Suprapubic skin (tissue), 4 donors: ENCODE data around the gene PPP1R1C. TPM values are rescaled to one million over a fixed set of nuclear protein-coding genes. Genes with fewer than 3 reads are reported as not detected.

Source experiments
- DNase-seq, 2 donors: peaks; one replicate each; pipeline ENCODE4 v3.0.0-alpha.2; 2019; ENCODE audit warnings: low spot score in 2 of 2
- H3K27ac ChIP-seq: fragments of 200-600 bp; sonication (generic); one replicate; pipeline ENCODE4 v1.5.1; 2019
- H3K27me3 ChIP-seq: fragments of 200-600 bp; sonication (generic); one replicate; pipeline ENCODE4 v1.5.1; 2019
- H3K36me3 ChIP-seq: fragments of 200-600 bp; sonication (generic); one replicate; pipeline ENCODE4 v1.5.1; 2019
- H3K4me1 ChIP-seq: fragments of 200-600 bp; sonication (generic); one replicate; pipeline ENCODE4 v1.5.1; 2019
- H3K4me3 ChIP-seq: fragments of 200-600 bp; sonication (generic); one replicate; pipeline ENCODE4 v1.5.1; 2019; ENCODE audit warnings: mild to moderate bottlenecking
- H3K9me3 ChIP-seq: fragments of 200-600 bp; sonication (generic); one replicate; pipeline ENCODE4 v1.5.1; 2019
- EP300 ChIP-seq: sonication (generic); formaldehyde crosslinking; IDR thresholded peaks from one replicate; pipeline ENCODE4 v1.6.1; 2017; ENCODE audit warnings: antibody characterized with exemption
- POLR2A ChIP-seq, 2 donors: fragments of 450-650 bp; IDR thresholded peaks; one replicate each; pipeline ENCODE4 v1.6.1; 2017; ENCODE audit warnings: antibody characterized with exemption in 2 of 2, mild to moderate bottlenecking in 2 of 2, moderate library complexity in 2 of 2
- POLR2AphosphoS5 ChIP-seq, 3 donors: sonication (generic); formaldehyde crosslinking; IDR thresholded peaks; one replicate each; pipeline ENCODE4 v1.6.1; 2017; ENCODE audit warnings: antibody characterized with exemption in 3 of 3
- WGBS: methylation state at CpG from one replicate; pipeline ENCODE4 v1.1.5; 2018; 5-methylcytosine and 5-hydroxymethylcytosine counted together
- total RNA-seq, 4 donors: library from RNA; depleted of rRNA; stranded (reverse); fragments of >200 nt; gene quantifications; one replicate each; pipeline ENCODE4 v1.1.0, GENCODE V29; 2016
- TF ChIP-seq, protein P1 (sequence below), 2 donors: fragments of 200-600 bp in 1 of 2; fragments of 450-650 bp in 1 of 2; sonication (generic) in 1 of 2; IDR thresholded peaks; one replicate each; pipeline ENCODE4 v1.5.1; 2016 to 2019; ENCODE audit warnings: antibody characterized with exemption in 2 of 2, mild to moderate bottlenecking in 1 of 2, moderate library complexity in 1 of 2

Gene PPP1R1C
- total RNA-seq, 4 donors from 2014 or later = 2.0 to 5.8 TPM; not detected in 2

DNA sequence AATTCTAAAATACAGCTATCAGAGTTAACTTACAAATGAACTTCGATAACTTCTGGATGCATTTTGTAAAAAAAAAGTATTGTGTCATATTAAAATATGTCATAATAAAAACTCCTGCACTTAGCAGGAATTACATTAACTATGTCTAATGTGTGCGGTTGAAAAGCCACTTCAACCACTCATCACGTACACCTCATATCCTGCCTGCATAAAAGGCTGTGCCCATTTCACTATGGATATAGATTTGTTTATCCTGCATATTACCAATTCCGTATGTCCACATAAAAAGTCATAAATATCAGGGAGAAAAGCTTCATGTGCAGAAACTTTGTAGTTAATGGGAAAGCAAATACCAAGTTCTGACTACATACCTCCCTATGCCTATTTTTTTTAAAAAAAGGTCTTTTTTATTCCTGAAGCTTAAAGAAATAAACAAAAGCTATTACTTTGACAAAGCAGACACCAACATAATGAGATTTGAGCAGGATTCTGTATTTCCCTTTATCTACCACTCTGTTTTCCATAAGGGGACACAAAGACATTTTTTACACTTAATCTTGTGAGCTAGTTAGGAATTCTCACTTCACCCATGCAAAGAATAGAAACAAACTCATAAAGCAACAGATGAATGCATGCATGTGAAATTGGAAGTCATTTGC, 96.1 kb downstream of the PPP1R1C start:
- no peak overlapping the region for H3K27ac ChIP-seq
- DNase-seq = no peak
- H3K9me3 ChIP-seq = peaks cover 4% of the 10 kb centered on the region
- H3K4me1 ChIP-seq = peaks cover 8% of the 10 kb centered on the region
- no peaks in the 10 kb centered on the region for H3K27me3 ChIP-seq
- WGBS = 62% methylated on average over 4 of the region's 4 CpGs
- H3K4me3 ChIP-seq = no peak overlapping the region
- no peak for TF ChIP-seq POLR2AphosphoS5 (IDR thresholded peaks at IDR 0.05)
- TF ChIP-seq POLR2A (IDR thresholded peaks at IDR 0.05) = no peak
- TF ChIP-seq, protein P1, sequence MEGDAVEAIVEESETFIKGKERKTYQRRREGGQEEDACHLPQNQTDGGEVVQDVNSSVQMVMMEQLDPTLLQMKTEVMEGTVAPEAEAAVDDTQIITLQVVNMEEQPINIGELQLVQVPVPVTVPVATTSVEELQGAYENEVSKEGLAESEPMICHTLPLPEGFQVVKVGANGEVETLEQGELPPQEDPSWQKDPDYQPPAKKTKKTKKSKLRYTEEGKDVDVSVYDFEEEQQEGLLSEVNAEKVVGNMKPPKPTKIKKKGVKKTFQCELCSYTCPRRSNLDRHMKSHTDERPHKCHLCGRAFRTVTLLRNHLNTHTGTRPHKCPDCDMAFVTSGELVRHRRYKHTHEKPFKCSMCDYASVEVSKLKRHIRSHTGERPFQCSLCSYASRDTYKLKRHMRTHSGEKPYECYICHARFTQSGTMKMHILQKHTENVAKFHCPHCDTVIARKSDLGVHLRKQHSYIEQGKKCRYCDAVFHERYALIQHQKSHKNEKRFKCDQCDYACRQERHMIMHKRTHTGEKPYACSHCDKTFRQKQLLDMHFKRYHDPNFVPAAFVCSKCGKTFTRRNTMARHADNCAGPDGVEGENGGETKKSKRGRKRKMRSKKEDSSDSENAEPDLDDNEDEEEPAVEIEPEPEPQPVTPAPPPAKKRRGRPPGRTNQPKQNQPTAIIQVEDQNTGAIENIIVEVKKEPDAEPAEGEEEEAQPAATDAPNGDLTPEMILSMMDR (IDR thresholded peaks at IDR 0.05) = no peak
- TF ChIP-seq EP300 = no peak
- H3K36me3 ChIP-seq = no peaks in the 10 kb centered on the region

DNA sequence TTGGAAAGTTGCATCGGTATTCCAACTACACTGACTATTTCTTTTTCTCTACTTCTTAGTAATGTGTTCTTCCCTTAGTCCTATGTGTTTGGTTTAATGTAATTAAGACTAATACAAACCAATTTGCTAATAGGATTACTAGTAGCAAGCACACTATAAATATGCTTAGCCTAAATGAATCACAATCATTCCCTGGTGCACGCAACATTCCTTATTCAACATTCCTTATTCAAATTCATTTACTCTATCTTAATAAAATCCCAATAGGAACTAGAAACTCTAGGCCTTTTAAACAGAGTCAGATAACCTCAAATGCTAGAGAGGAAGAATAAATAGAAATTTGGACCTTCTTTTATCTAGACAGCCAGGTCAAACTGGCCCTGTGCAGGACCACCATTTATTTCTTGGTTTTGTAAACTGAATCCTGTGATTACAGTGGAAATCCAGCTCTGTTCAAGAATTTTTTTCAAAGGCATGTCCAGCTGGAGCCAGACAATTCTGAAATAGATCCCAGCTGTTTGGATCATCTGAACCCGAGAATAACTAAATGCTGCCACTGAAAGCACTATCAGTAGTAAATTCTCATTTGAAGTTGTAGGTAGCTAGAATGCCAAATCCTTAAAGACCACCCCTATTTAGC, 103.1 kb downstream of the PPP1R1C start:
- 76% methylated on average over 3 of the region's 3 CpGs for WGBS

DNA sequence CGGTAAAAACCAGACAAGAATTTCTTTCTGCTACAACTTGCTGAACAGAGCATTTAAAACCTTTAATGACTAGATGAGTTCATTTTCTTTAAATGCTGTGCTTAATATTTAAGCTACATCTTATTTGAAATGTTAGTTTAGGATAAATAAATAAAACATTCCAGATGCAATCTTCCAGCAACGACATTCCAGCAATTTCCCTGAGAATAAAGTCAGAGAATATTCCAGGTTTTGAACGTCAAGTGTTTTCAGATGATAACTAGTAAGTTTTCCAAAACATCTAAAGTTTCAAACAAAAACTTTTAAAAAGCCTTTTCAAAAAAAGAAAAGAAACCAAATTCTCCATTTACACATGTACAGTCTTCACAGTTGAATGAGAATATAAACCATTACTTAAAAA, 104.8 kb downstream of the PPP1R1C start:
- H3K27ac ChIP-seq = no peak overlapping the region
- no peak for DNase-seq
- TF ChIP-seq EP300 = no peak
- no peak for TF ChIP-seq POLR2A (IDR thresholded peaks at IDR 0.05)
- TF ChIP-seq, protein P1 (IDR thresholded peaks at IDR 0.05) = no peak
- H3K4me1 ChIP-seq = no peaks in the 10 kb centered on the region
- H3K36me3 ChIP-seq = no peaks in the 10 kb centered on the region
- WGBS = 51% methylated on average over 3 of the region's 3 CpGs
- H3K4me3 ChIP-seq = no peak overlapping the region
- H3K9me3 ChIP-seq = no peaks in the 10 kb centered on the region
- no peaks in the 10 kb centered on the region for H3K27me3 ChIP-seq

More for the DNA sequence above, 103.1 kb downstream of the PPP1R1C start:
- Histone ChIP-seq H3K27me3 (no peaks in the 10 kb centered on the region), H3K36me3 (no peaks in the 10 kb centered on the region), H3K27ac (no peak overlapping the region), H3K4me3 (no peak overlapping the region), H3K4me1 (no peaks in the 10 kb centered on the region), H3K9me3 (peaks cover 4% of the 10 kb centered on the region)
- DNase-seq = no peak
- no peak for TF ChIP-seq POLR2AphosphoS5 (IDR thresholded peaks at IDR 0.05)
- no peak for TF ChIP-seq EP300
- TF ChIP-seq POLR2A (IDR thresholded peaks at IDR 0.05) = no peak
- TF ChIP-seq, protein P1 (IDR thresholded peaks at IDR 0.05) = no peak

DNA sequence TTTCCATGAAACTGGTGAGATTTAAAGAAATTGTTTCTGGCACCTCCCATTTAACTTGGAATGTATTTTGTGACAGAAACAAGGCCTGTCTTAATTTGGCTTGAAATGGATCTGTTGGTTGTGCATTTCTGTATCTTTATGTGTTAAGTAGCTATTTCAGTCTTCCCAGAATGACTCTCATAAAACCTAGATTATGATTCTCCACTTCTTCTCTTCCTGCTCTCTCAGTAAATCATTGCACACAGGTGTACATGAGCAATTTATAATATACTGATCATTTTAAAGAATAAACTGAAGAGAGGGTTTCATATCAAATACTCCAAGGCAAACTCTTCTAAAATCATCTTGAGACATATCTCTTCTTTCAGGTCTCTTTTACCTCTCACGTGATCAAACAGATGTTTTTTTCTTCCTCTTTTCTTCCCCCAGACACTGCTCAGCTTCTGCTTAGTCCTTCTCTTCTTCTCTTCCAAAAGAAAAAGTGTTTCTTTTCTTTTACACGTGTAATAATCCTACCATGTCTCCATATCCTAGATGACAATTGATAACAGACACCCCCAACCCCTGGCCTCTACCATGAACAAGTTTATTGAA, 112.0 kb downstream of the PPP1R1C start:
- no peaks in the 10 kb centered on the region for H3K9me3 ChIP-seq
- WGBS = 53% methylated on average over 2 of the region's 2 CpGs

More for the DNA sequence above, 112.0 kb downstream of the PPP1R1C start:
- DNase-seq = no peak
- H3K36me3 ChIP-seq = no peaks in the 10 kb centered on the region
- H3K27me3 ChIP-seq = no peaks in the 10 kb centered on the region
- H3K27ac ChIP-seq = no peak overlapping the region
- no peaks in the 10 kb centered on the region for H3K4me1 ChIP-seq
- TF ChIP-seq, protein P1 (IDR thresholded peaks at IDR 0.05) = no peak
- TF ChIP-seq EP300 (no peak), POLR2A (IDR thresholded peaks at IDR 0.05) (no peak), POLR2AphosphoS5 (IDR thresholded peaks at IDR 0.05) (no peak)
- H3K4me3 ChIP-seq = no peak overlapping the region
